GM19351 (cell line): ENCODE data around the gene TMEM167A.

Experiments used
- ATAC-seq: cut with Tn5 transposase; IDR thresholded peaks from one replicate; pipeline ENCODE4 v1.9.1; 2021; ENCODE audit warnings: mild to moderate bottlenecking, moderate library complexity; ENCODE audit not compliant: unreplicated experiment

TMEM167A gene

DNA sequence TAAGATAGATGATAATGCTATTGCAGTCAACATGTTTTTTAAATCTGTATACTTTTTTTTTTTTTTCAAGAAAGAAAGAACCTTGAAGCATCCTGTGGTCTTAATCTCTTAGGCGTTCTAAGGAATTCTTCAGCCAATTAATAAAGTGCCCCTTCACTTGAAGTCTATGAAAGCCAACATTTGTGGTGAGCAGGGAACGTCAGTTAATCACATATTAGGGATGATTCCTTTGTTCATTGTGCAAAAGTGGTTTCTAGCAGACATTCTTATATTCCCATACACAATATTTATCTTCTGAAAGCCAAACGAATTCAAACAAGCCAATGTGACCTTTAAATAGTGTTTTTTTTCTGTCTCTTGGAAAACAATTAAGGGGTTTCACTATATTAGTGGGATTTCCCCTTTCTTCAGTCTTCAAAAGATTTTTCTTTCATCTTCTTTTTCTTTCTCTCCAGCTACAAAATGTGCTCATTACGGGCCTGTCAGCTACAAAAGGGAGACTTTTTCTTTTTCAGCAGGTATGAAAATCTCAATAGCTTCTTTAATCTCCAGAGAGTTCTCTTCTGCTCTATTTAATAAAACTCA, 40.1 kb downstream of the TMEM167A start:
- ATAC-seq, result no peak

DNA sequence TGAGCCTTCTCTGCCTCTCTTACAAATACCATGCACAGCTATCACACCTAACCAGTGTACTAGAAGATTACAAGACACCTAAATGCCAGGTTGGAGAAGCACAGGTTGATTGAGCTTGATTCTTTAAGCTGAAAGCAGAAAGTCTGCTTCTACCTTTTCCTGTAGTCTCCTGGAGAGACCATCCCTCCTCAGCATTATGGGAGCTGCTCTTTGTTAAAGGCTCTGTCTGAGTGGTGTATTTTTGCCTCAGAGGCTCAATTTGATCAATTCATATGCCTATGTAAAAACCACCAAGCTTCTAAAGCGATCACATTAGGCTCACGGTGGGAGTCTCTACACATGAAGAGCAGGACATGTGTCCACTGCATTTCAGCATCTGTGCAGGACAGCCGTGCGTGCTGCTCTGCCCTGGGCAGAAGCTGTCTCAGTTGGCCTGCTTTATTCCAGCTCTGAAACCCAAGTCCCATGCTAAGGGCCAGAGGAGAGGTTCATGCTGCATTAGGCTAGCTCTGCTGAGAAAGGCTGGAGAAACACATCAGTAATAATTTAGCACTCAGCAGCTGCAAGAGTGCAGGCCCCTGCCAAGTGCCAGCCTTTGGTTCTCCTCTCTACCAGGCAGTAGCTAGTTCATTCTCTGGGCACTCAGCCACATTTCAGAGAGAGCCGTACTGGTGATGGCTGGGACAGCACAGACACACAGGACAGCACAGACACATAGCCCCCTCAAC, 41.7 kb downstream of the TMEM167A start:
- no peak for ATAC-seq

DNA sequence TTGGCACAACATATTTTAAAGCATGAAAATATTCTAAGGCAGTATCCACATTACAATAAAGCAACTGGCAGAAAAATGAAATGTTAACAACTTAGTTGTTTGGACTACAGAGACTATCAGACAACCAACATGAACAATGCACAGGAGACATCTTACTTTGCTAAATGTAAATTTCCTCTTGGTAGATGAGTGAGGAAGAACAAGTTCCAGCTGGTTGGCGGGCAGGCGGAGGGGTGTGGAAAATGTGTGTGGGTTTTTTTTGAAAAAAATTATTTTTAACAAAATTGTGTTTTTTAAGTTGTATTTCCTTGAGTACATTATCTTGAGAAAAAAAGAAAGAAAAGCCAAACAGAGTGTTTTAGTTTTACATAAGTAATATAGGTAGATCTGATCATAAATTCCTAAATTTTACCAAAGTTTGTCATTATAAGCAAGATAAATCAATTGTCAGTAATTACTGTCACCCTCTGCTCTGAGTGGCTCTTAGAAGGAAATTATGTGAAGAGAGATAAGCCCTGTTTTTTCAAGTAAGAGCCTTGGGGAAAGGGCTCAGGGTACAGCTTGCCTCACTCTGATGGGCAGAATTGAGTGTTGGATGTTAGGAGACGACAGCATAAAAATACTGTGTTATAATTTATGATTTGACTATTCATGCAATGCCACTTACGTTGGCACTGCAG, 42.5 kb downstream of the TMEM167A start:
- ATAC-seq, result no peak

DNA sequence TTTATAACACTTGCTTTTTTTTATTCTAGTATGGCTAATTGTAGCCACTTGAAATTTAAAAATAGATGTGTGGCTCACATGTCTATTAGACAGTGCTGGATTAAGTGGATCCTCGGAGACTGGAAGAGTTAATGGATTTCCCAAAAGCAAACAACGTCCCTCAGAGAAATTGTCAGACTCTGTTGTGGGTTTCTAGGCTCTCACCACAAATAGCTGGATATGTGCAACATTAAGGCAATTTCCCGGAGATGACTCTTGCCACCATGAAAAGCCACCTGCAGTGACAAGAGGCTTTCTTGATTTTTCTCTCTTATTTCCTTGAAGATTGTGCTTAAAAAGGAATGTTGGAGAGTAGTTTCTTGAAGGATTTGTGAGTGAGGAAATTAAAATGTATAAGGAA, 43.2 kb downstream of the TMEM167A start:
- ATAC-seq, result no peak

DNA sequence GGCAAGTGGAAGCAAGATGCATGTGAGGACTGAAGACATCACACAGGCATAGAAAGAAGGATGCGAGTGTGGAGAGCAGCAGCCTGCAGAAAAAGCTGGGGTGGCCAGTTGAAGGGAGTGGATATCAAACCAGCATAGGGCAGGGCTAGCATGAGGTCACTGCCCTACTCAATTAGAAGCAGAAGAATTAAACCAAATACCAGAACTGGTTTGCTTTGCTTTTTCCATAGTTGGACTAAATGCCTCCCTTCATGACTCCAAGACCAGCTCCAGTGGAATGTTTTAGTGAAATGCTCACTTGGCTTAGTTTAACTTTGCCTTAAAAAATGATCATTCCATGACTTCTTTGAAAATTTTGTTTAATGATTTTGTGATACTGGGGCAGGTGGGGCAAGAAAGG, 45.8 kb downstream of the TMEM167A start:
- ATAC-seq, result no peak

DNA sequence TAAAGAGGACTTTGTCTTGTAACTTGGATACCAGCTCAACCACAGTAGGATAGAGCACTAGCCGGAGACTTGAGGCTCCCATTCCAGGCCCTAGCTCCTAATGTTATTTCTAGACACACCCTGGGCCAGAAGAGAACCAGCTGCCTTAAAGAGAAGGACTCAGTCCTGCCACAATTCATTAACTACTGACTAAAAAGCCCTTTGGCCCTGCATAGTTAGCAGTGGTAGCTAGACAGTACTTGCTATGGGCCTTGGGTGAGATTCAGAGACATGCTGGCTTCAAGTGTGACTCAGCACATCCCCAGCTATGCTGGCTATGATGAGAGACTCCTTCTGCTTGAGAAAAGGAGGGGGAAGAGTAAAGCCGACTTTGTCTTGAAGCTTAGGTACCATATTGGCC, 47.3 kb downstream of the TMEM167A start:
- ATAC-seq, result no peak

DNA sequence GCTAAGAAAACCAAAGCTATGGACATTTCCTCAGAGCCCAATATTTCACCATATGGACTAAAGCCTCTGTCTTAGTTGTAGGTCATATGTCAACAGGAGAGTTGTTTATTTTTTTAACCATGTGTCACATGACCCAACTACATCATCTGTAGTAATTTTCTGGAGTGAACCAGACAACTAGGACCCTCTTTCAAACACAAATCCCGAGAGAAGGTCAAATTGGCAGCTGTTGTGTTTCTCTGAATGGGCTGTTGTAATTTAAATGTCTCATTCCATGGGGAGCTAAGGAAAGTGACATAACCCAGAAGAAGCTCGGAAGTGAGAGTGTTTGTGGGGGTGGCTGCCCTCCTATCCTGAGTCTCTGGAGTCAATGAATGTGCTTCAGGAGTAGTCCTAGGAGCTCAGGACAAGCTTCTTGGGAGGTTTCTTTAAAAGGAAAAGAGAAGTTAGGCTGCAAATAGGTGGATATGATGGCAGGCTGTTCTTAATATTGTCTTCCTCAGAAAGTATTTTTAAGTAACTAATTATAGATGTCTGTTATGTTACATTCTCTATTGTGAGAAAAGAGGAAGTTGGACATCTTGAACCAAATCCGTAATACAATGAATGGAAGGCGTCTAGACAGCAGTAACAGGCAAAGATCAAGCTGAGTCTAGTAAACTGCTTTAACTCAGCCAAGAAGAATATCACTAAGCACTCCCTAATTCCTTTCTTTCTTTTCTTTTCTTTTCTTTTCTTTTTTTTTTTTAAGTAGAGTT, 50.1 kb downstream of the TMEM167A start:
- peak; percentile 91 for ATAC-seq

DNA sequence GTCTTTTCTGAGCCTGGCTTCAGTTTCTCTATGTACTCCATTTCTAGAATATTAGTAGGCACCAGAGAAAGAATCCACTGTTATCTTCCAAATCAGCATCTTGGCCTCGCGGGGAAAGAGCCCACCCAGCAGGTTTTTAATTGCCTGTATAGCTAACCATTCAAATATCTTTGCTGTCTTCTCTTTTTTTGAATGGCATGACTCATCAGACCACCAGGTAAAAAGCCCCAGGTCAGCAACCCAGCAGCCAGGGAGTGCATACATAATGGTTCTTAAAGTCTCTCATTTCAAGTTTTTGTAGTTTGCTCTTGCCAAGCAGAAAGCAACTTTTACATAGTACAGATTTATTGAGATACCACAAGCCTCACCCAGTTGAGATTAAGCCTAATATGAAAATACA, 50.7 kb downstream of the TMEM167A start:
- peak; percentile 42 for ATAC-seq

DNA sequence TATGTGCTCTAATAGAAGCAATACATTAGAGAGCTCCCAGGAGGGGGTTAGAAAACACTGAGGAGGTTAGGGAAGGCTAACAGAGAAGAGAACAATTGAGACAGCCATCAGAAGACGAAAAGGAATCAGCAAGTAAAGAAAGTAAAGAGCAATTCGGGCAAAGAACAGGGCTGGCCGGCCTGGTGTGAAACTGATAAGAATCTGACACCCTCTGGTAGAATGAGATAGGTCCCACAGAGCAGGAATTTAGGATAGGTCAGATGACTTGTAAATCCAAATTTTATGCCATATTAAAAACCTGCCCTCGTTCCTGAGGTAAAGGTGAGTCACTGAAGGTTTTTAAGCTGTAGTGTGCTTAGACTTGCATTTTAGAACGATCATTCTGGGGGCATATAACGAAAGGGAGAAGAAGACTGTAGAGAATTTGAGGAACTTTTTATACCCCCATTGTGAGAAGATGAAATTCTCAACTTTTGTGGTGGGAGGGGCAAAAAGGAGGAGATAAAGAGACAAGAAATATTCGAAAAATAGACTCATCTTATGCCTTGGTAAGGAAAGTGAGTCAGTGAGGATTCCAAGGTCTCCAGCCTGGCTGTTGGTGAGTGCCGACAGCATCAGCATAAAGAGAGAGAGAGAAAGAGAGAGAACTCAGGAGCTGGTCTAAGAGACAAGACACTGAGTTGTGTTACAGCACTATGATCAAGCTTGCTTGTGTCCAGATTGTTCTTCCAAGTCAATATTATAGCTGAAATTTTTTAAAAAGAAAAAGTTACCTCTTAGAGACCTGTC, 51.3 kb downstream of the TMEM167A start:
- no peak for ATAC-seq

DNA sequence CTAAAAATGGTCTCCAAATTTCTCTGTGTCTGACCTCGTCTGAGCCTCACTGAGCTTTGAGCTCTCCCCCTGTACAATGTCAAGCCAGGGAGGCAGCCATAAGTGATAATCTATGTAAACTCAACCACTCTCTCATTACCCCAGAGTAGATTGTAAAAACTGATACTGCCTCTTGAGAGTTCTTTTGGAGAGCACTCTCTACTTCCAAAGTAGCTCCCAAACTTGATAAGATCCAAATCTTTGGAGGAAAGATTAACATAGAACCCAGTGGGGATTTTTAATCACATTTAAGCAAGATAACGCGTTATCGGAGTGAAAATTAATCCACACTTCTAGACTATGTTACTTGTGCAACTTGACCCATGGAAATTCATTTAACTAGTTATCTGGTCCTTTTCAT, 54.9 kb downstream of the TMEM167A start:
- ATAC-seq, result no peak

DNA sequence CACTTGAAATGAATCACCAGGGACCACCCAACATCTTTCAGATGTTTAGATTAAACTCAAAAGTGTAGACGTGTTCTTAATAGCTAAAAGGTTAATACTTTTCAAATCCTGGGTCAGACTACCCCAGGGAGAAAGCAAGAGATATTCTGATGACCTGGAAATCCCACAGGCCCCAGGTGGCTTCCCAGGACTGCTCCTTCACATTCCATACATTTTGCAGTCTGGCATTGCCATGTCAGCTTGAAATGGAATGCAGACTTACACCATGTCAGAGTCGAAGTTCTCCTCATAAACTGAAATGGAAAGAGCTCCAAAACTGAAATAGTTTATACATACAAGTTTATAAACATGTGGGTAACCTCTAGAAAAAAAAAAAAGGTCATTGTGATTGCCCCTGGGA, 61.5 kb downstream of the TMEM167A start:
- ATAC-seq, result no peak

DNA sequence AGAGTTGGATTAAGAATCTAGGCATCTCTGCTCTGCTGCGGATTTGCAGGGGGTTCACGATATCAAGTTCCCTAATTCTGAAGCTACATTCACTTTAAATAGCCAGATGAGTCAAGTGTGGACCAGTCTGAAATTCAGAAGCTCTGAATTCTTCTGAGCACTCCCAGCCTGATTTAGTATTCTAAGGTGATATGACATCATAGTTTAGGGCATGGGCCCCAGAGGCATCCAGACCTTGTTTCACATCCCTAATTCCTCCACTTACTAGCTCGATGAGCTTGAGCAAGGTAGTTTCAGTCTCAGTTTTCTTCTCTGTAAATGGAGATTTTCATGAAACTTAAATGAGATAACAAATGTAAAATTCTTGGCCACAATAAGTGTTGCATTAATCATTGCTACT, 65.2 kb downstream of the TMEM167A start:
- peak; percentile 99 for ATAC-seq

DNA sequence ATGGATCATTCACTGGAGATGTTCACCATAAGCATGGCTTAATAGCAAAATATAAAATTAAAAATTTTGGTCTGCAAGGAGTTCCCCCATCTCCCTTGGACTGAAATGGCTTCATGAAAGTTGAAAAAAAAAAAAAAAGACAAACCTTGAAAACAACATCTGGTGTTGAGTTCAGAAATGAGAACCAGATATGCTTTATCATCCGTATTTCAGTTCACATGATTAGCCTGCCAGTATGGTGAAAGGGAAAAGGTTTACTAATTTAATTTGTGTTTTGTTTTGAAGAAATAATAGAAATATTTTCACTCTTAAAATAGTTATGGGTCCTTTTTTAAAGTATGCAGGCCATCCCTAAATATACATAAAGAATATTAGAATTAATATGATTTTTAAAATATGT, 67.8 kb downstream of the TMEM167A start:
- ATAC-seq, result no peak

DNA sequence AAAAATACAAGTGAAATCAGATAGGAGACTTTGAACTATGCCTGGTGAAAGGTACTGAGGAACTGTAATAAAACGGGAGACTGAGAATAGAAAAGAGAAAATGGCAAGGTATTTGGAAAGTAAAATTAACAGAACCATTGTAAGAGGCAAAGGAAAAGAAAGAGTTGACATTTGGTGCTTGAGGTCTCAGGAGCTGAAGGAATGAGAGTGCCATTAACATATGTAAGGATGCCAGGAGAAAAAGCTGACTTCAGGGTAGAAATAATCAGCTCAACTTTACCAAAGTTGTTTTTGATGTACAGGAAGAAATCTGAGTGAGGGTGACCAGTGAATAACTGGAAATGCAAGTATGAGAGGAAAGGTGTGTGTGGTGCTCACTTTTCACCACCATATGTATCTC, 69.4 kb downstream of the TMEM167A start:
- no peak for ATAC-seq

DNA sequence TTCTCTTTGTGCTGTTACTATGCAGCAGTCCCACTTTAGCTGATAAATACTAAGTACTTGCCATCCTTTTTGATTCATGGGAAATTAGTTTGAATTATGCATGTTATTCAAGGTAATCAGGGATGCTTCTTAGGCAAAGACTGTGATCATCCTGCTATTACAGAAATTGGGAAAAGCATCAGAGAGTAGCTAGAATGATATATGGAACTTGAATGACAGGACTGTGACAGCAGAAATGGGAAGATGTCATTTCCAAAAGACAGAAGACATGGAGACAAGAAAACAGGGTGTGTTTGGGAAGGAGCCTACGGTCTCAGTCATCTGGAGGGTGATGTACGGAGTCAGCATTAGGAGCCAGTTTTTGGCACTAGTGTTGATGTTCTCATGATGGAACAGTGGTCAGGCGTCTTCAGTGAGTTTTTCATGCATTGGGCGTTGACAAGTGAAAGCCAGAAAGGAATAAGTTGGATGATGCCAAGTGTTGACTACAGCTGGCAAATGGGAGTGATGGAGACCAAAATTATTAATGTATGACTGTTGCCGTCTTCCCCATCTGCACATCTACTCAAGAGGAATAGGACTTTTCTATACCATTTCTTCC, 70.4 kb downstream of the TMEM167A start:
- no peak for ATAC-seq

DNA sequence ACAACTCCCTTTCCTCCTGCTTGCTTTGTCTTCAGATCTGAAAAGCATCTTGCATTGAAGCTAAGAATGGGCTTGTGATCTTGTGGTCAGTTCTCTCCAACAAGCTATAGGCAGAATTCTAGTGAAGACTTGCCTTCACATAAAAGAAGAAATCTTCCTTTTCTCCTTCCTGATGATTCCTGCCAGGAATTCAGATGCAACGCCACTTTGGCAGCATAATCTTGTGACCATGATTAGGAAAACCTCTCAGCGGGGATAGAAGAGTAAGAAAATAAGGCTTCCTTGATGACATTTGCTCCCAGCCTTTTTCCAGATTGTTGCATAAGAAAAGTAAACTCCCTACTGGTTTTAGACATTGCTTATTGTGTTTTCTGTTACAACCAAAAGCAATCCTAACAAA, 73.4 kb downstream of the TMEM167A start:
- ATAC-seq, result no peak
